Tibial artery (tissue), 4 donors: Measurements from ENCODE around the gene MED9.
"Not testable (repeated sequence)": the region's sequence is repeated elsewhere in the genome, so short reads cannot be mapped to it uniquely, and the experiment has no call there.

Experiments
- DNase-seq, 2 donors: peaks; one replicate each; pipeline ENCODE4 v3.0.0-alpha.2; 2019
- H3K27ac ChIP-seq, 2 donors: fragments of 200-600 bp; sonication (generic) in 1 of 2; 1 replicate in 1 of 2; 2 replicates in 1 of 2; pipeline ENCODE4 v1.5.1; 2018 to 2019; ENCODE audit warnings: mild to moderate bottlenecking in 1 of 2
- H3K27me3 ChIP-seq, 2 donors: fragments of 200-600 bp; sonication (generic) in 1 of 2; one replicate each; pipeline versions ENCODE4 v1.5.1 to v1.6.0; 2016 to 2019
- H3K36me3 ChIP-seq, 3 donors: fragments of 200-600 bp; sonication (generic) in 2 of 3; one replicate each; pipeline ENCODE4 v1.5.1; 2016 to 2019; ENCODE audit warnings: mild to moderate bottlenecking in 2 of 3
- H3K4me1 ChIP-seq, 4 donors: fragments of 200-600 bp; sonication (generic) in 2 of 4; 1 replicate in 3 of 4; 2 replicates in 1 of 4; pipeline ENCODE4 v1.5.1; 2016 to 2019
- H3K4me3 ChIP-seq, 2 donors: fragments of 200-600 bp; sonication (generic) in 1 of 2; 1 replicate in 1 of 2; 2 replicates in 1 of 2; pipeline ENCODE4 v1.5.1; 2018 to 2019; ENCODE audit warnings: mild to moderate bottlenecking in 2 of 2
- H3K9me3 ChIP-seq, 3 donors: fragments of 200-600 bp; sonication (generic) in 1 of 3; one replicate each; pipeline ENCODE4 v1.5.1; 2016 to 2019
- CTCF ChIP-seq, 2 experiments: fragments of 200-600 bp in 1 of 2; fragments of 450-650 bp in 1 of 2; IDR thresholded peaks; one replicate each; pipeline ENCODE4 v1.5.1; 2017 to 2019; ENCODE audit warnings: antibody characterized with exemption in 2 of 2, mild to moderate bottlenecking in 1 of 2, moderate library complexity in 1 of 2
- intact Hi-C: fragments of 100-400 bp; cut with DNase I; formaldehyde crosslinking; loops from one replicate; pipeline ENCODE4 v1.15.0; 2023; ENCODE audit warnings: low total_unique reads

Gene MED9

GRCh38 chr17:17456251-17456650 is 20.5 kb upstream of the MED9 start:
- no peak overlapping the region for H3K27ac ChIP-seq
- H3K4me3 ChIP-seq: no peak overlapping the region
- peaks cover 0 to 25% of the 10 kb centered on the region in 2 donors for H3K27me3 ChIP-seq
- intact Hi-C loops: no loop called here
- DNase-seq: no peak
- no peaks in the 10 kb centered on the region for H3K4me1 ChIP-seq
- TF ChIP-seq CTCF (IDR thresholded peaks at IDR 0.05): no peak
- H3K36me3 ChIP-seq: no peaks in the 10 kb centered on the region
- no peaks in the 10 kb centered on the region for H3K9me3 ChIP-seq

DNA sequence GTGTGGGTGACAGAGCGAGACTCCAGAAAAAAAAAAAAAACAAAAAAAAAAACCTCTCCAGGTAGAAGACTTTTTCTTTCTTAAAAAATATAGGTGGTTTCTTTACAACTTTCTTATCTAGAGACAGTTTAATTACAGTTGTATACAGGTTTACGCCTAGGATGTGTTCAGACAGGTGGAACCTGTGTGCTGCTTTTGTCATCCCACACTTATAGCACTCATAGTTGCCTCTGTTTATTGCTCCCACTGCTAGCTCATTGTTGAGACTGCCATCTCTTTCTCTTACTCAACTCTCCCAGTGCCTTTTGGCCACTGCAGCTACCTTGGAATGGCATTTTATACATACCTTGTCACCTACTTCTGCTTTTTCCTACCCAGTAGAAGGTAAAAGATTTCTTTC is 19.1 kb upstream of the MED9 start:
- H3K4me3 ChIP-seq: no peak overlapping the region
- no peaks in the 10 kb centered on the region for H3K9me3 ChIP-seq
- H3K4me1 ChIP-seq: no peaks in the 10 kb centered on the region
- H3K27me3 ChIP-seq: peaks cover 0 to 33% of the 10 kb centered on the region in 2 donors
- intact Hi-C loops: no loop called here
- no peak for DNase-seq
- no peak for TF ChIP-seq CTCF (IDR thresholded peaks at IDR 0.05)
- no peaks in the 10 kb centered on the region for H3K36me3 ChIP-seq
- H3K27ac ChIP-seq: no peak overlapping the region

GRCh38 chr17:17460038-17460437 is 16.8 kb upstream of the MED9 start:
- Histone ChIP-seq H3K27ac (no peak overlapping the region), H3K9me3 (no peaks in the 10 kb centered on the region), H3K36me3 (no peaks in the 10 kb centered on the region), H3K4me1 (no peaks in the 10 kb centered on the region), H3K27me3 (peaks cover 0 to 37% of the 10 kb centered on the region in 2 donors), H3K4me3 (no peak overlapping the region)
- TF ChIP-seq CTCF (IDR thresholded peaks at IDR 0.05): no peak
- intact Hi-C loops: no loop called here
- DNase-seq: no peak

DNA sequence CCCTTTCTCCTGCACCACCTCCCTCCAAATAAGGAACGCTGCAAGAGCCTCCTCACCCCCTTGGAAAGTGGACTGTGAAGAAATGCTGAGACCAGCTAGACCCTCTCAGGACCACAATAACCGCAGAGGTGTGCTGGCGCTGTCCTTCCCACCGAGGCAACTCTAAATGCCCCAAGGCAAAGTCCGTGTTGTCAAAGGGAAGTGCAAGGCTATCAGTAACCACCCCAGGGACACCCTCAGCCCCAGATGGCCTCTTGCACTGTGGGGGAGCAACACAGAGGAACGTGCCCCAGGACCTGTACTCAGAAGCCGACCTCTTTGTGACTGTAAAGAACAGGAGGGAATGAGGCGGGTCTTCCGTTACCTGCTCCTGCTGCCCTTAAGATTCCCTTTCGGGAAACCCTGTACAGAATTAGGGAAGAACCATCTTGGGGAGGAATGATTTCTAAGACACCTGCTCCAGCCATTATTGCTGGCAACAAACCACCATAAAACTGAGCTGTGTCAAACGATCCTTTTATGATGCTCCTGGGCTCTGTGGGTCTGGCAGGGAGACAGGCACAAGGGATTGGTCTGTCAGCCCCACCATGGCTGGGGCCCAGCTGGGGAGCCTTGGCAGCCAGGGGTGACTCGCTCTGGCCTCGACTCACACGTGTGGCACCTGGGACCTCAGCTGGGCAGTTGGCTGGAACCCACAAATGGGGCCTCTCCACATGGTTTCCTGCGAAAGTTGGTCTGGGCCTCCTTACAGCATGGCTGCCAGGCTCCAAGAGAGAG is 14.6 kb upstream of the MED9 start:
- no peak for DNase-seq
- Histone ChIP-seq H3K9me3 (no peaks in the 10 kb centered on the region), H3K36me3 (no peaks in the 10 kb centered on the region), H3K4me1 (no peaks in the 10 kb centered on the region), H3K27me3 (peaks cover 0 to 39% of the 10 kb centered on the region in 2 donors), H3K4me3 (no peak overlapping the region), H3K27ac (no peak overlapping the region)
- intact Hi-C loops: no loop called here
- no peak for TF ChIP-seq CTCF (IDR thresholded peaks at IDR 0.05)

- no peak for DNase-seq
- no peak for TF ChIP-seq CTCF (IDR thresholded peaks at IDR 0.05)
- Histone ChIP-seq H3K9me3 (no peaks in the 10 kb centered on the region), H3K36me3 (no peaks in the 10 kb centered on the region), H3K27ac (no peak overlapping the region), H3K4me1 (no peaks in the 10 kb centered on the region), H3K27me3 (peaks cover 0 to 49% of the 10 kb centered on the region in 2 donors), H3K4me3 (no peak overlapping the region)
- intact Hi-C loops: no loop called here
Observed at GRCh38 chr17:17463821-17464220, 13.0 kb upstream of the MED9 start.

DNA sequence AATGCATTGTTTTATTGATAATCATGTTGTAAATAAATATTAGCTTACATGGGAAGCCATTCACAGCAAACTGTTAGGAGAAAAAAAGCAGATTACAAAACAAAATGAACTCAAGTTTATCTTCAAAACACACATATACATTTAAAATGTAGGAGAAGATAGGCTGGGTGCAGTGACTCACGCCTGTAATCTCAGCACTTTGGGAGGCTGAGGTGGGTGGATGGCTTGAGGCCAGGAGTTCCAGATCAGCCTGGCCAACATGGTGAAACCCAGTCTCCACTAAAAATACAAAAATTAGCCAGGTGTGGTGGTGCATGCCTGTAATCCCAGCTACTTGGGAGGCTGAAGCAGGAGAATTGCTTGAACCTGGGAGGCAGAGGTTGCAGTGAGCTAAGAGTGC is 10.9 kb upstream of the MED9 start:
- DNase-seq, H3K4me1 ChIP-seq, intact Hi-C loops, H3K9me3 ChIP-seq, H3K27ac ChIP-seq, H3K36me3 ChIP-seq, H3K4me3 ChIP-seq: not testable (repeated sequence)
- H3K27me3 ChIP-seq: peaks cover 0 to 68% of the 10 kb centered on the region in 2 donors
